Measurements from ENCODE around the gene ATP10D.

The ATP10D gene

DNA sequence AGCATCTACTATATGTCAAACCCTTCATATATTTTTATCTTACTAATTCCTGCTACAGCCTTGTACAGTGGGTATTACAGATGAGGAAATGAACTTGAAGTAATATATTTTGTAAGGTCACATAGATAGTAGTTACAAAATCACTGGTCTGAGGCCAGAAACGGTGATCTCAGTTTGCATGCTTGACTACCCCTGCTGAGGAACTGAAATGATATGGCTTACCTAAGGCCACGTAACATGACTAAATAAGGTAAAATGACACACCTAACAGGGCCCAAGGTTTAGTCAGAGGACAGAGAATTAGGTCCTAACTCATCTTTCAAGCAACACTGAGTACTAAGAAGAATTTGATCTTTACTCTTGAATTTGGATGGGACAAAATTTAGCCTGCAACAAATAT, 20.1 kb upstream of the ATP10D start:
- peak; percentile 69 for DNase-seq (ENCODE audit: low read depth)
- TF ChIP-seq, protein P1, sequence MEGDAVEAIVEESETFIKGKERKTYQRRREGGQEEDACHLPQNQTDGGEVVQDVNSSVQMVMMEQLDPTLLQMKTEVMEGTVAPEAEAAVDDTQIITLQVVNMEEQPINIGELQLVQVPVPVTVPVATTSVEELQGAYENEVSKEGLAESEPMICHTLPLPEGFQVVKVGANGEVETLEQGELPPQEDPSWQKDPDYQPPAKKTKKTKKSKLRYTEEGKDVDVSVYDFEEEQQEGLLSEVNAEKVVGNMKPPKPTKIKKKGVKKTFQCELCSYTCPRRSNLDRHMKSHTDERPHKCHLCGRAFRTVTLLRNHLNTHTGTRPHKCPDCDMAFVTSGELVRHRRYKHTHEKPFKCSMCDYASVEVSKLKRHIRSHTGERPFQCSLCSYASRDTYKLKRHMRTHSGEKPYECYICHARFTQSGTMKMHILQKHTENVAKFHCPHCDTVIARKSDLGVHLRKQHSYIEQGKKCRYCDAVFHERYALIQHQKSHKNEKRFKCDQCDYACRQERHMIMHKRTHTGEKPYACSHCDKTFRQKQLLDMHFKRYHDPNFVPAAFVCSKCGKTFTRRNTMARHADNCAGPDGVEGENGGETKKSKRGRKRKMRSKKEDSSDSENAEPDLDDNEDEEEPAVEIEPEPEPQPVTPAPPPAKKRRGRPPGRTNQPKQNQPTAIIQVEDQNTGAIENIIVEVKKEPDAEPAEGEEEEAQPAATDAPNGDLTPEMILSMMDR (IDR thresholded peaks at IDR 0.05; ENCODE audit: insufficient read depth, low read depth, low read length, missing control alignments): no peak
- no peak overlapping the region for H3K4me3 ChIP-seq (ENCODE audit: low read depth, low read length)

DNA sequence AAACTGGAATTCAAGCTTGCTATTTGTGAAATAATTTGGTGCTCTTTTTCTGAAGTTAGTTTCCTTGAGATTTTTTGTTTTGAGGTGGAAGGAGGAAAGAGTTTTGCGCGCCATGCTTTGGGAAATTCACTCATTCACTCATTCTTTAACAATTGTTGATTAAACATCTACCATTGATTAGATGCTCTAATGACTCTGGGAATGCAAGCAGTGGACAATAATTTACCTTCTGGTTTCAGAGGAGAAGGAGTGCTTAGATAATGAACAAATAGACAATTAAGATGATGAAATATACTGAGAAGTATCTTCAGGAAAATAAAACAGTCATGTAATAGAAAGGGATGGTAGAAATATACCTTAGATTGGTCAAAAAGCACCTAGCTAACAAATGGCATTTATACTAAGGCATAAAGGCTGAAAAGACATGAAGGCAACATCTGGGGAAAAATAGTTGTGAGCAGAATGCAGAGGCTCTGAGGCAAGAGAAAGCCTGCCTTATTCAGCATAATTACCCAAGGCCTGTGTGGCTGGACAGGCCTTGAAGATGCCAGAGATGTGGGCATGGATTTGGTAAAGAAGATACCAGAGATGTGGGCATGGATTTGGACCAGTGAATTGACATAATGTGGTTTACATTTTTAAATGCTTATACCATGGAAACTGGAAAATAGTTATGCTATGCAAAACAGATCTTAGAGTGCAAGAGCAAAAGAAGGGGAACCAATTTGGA, 18.9 kb upstream of the ATP10D start:
- H3K4me3 ChIP-seq (ENCODE audit: low read depth, low read length): no peak overlapping the region
- TF ChIP-seq, protein P1 (IDR thresholded peaks at IDR 0.05; ENCODE audit: insufficient read depth, low read depth, low read length, missing control alignments): no peak
- DNase-seq (ENCODE audit: low read depth): no peak

DNA sequence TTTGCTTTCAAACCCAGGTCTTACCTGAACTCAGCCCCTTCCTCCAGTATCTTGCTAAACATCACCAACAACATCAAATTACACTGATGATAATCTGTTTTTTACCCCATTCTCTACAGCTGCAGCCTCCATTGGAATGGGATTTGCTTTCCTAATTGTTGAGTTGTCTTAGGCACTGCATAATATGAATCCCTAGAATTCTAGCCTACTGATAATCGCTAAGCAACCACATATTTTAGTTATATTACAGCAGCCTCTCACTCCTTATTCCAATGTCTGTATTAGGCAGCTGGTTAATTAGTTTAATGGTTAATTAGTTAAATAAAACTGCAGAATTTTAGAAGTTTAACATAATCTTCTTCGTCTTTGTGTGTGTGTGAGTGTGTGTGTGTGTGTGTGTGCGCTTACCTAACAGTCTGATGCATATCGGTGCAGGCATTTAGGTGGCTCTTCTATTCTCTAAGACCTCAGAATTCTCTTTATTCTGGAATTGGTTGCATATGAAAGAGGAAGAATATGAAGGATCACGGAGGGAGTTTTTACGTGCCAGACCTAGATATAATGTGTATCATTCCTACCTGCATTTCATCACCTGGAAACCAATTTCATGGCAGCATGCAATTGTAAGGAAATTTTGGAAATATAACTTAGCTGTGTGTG, 16.2 kb upstream of the ATP10D start:
- no peak overlapping the region for H3K4me3 ChIP-seq (ENCODE audit: low read depth, low read length)
- TF ChIP-seq, protein P1 (IDR thresholded peaks at IDR 0.05; ENCODE audit: insufficient read depth, low read depth, low read length, missing control alignments): no peak
- no peak for DNase-seq (ENCODE audit: low read depth)

DNA sequence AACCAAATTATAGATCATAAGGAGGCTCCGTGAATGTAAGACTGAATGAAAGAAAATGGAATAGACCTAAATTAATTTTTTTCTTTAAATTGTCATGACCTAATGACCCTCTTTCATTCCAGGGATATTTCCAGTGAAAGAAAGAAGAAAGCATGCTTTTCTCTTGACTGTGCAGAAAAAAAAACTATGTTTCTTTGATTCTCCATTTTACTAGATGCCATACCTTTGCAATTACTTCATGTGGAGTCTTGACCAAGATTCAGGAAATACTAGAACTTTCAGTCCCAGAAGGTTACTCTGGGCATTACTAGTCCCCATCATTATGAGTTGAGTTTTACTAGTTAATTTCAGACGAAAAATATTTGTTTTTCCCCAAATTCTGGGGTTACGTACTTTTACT, 15.1 kb upstream of the ATP10D start:
- H3K4me3 ChIP-seq (ENCODE audit: low read depth, low read length): no peak overlapping the region
- no peak for DNase-seq (ENCODE audit: low read depth)
- TF ChIP-seq, protein P1 (IDR thresholded peaks at IDR 0.05; ENCODE audit: insufficient read depth, low read depth, low read length, missing control alignments): no peak

DNA sequence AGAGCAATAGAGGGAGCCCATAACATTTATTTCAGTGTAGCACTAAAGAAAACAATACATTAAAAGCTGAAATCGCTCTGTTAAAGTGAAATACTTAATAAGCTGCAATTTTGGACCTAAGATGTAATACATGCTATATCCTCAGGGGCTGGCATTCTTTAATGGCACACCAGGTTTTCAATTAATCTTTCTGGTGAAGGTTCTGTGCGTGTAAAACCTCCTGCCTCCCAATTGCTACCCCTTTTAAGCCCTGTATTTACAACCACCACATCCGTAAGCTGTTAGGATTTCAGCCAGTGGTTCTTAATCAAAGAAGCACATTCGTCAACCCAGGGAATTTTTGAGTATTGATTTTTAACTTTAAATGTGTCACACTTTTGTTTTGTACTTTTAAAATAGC, 14.0 kb upstream of the ATP10D start:
- TF ChIP-seq, protein P1 (IDR thresholded peaks at IDR 0.05; ENCODE audit: insufficient read depth, low read depth, low read length, missing control alignments): no peak
- no peak overlapping the region for H3K4me3 ChIP-seq (ENCODE audit: low read depth, low read length)
- DNase-seq (ENCODE audit: low read depth): no peak

DNA sequence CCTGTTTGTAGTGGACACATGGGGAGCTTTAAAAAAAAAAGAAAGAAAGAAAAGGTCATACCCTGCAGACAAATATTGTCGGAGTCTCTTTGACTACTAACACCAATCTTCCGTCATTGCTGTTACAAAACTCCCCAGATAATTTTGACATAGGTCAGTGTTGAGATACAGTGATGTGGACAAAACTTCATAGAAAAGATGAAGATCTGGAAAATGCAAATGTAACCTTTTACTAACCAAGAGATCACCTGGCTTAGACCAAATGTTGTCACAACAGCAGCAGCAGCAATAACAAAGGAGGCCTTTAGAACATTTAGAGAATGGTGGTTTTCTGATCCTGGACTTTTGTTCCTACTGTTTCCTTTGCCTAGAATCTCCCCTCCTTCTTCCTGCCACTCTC, 13.5 kb upstream of the ATP10D start:
- H3K4me3 ChIP-seq (ENCODE audit: low read depth, low read length): no peak overlapping the region
- DNase-seq (ENCODE audit: low read depth): no peak
- TF ChIP-seq, protein P1 (IDR thresholded peaks at IDR 0.05; ENCODE audit: insufficient read depth, low read depth, low read length, missing control alignments): no peak

All from GM12865 (cell line).